ENCODE data around the gene HHAT.

Gene HHAT

GRCh38 chr1:210477328-210477924, 148.7 kb downstream of the HHAT start:
- no peak for DNase-seq (ENCODE audit: low read depth in 2 of 2, low spot score in 1 of 2)

GRCh38 chr1:210478820-210479219, 150.1 kb downstream of the HHAT start:
- no peak for DNase-seq (ENCODE audit: low read depth in 2 of 2, low spot score in 1 of 2)

GRCh38 chr1:210482491-210482890, 153.8 kb downstream of the HHAT start:
- DNase-seq (ENCODE audit: low read depth in 2 of 2, low spot score in 1 of 2): no peak

GRCh38 chr1:210482945-210483617, 154.4 kb downstream of the HHAT start:
- no peak for DNase-seq (ENCODE audit: low read depth in 2 of 2, low spot score in 1 of 2)

- no peak for DNase-seq (ENCODE audit: low read depth in 2 of 2, low spot score in 1 of 2)
Measured at GRCh38 chr1:210483821-210484220, 155.1 kb downstream of the HHAT start.

- DNase-seq (ENCODE audit: low read depth in 2 of 2, low spot score in 1 of 2): no peak
Measured at GRCh38 chr1:210487021-210487420, 158.3 kb downstream of the HHAT start.

- DNase-seq (ENCODE audit: low read depth in 2 of 2, low spot score in 1 of 2): no peak
Measured at GRCh38 chr1:210489491-210489890, 160.8 kb downstream of the HHAT start.

- no peak for DNase-seq (ENCODE audit: low read depth in 2 of 2, low spot score in 1 of 2)
Measured at GRCh38 chr1:210490781-210491180, 162.1 kb downstream of the HHAT start.

GRCh38 chr1:210496063-210496462, 167.4 kb downstream of the HHAT start:
- DNase-seq (ENCODE audit: low read depth in 2 of 2, low spot score in 1 of 2): no peak

- DNase-seq (ENCODE audit: low read depth in 2 of 2, low spot score in 1 of 2): no peak
Measured at GRCh38 chr1:210499956-210500355, 171.3 kb downstream of the HHAT start.

GRCh38 chr1:210500831-210501230, 172.1 kb downstream of the HHAT start:
- DNase-seq (ENCODE audit: low read depth in 2 of 2, low spot score in 1 of 2): no peak

- no peak for DNase-seq (ENCODE audit: low read depth in 2 of 2, low spot score in 1 of 2)
Measured at GRCh38 chr1:210504286-210504685, 175.6 kb downstream of the HHAT start.

- no peak for DNase-seq (ENCODE audit: low read depth in 2 of 2, low spot score in 1 of 2)
Measured at GRCh38 chr1:210505601-210506496, 177.1 kb downstream of the HHAT start.

GRCh38 chr1:210506689-210507088, 178.0 kb downstream of the HHAT start:
- no peak for DNase-seq (ENCODE audit: low read depth in 2 of 2, low spot score in 1 of 2)

- DNase-seq (ENCODE audit: low read depth in 2 of 2, low spot score in 1 of 2): no peak
Measured at GRCh38 chr1:210516092-210516656, 187.5 kb downstream of the HHAT start.

GRCh38 chr1:210516697-210517459, 188.2 kb downstream of the HHAT start:
- DNase-seq (ENCODE audit: low read depth in 2 of 2, low spot score in 1 of 2): no peak

GRCh38 chr1:210523830-210524229, 195.1 kb downstream of the HHAT start:
- DNase-seq (ENCODE audit: low read depth in 2 of 2, low spot score in 1 of 2): no peak

- DNase-seq (ENCODE audit: low read depth in 2 of 2, low spot score in 1 of 2): no peak
Measured at GRCh38 chr1:210525716-210526454, 197.2 kb downstream of the HHAT start.

GRCh38 chr1:210527091-210527490, 198.4 kb downstream of the HHAT start:
- no peak for DNase-seq (ENCODE audit: low read depth in 2 of 2, low spot score in 1 of 2)

GRCh38 chr1:210531475-210532222, 202.9 kb downstream of the HHAT start:
- no peak for DNase-seq (ENCODE audit: low read depth in 2 of 2, low spot score in 1 of 2)

All from stimulated activated CD8-positive, alpha-beta memory T cell treated with anti-CD3 and anti-CD28 coated beads, Interleukin-4, amount 100 ng/mL, for 4 hours (primary cell).